NOMO-1 (cell line): ENCODE results near the gene ATP2C1.

Source experiments
- DNase-seq, 2 experiments: peaks; one replicate each; lab custom pipeline; 2025; ENCODE audit not compliant: unreplicated experiment in 2 of 2; lab: John Stamatoyannopoulos, UW

Gene ATP2C1

DNA sequence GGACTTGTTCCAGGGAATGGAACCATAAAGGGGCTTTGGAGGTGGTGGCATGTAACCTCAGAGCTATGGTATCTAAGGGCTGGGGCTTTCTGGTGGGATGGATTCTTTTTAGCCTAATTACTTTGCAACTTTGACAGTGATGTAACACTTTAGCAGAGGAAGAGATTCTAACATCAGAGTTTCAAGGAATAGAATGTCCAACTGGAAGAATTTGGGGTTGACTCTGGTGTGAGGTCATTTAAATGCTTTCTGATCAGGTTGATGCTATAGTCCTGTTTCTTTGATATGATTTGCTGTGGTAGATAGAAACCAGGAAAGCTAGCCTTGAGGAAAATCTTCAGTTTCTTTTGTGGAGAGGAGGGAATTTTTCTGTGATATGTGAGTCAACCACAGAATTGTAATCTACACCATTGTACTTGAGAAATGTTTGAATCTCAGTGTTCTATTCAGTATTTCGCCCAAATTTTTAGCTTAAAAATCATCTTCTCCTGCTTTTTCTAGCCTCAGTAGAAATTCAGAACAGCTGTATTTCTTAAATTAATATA is 40.0 kb downstream of the ATP2C1 start:
- DNase-seq = no peak

DNA sequence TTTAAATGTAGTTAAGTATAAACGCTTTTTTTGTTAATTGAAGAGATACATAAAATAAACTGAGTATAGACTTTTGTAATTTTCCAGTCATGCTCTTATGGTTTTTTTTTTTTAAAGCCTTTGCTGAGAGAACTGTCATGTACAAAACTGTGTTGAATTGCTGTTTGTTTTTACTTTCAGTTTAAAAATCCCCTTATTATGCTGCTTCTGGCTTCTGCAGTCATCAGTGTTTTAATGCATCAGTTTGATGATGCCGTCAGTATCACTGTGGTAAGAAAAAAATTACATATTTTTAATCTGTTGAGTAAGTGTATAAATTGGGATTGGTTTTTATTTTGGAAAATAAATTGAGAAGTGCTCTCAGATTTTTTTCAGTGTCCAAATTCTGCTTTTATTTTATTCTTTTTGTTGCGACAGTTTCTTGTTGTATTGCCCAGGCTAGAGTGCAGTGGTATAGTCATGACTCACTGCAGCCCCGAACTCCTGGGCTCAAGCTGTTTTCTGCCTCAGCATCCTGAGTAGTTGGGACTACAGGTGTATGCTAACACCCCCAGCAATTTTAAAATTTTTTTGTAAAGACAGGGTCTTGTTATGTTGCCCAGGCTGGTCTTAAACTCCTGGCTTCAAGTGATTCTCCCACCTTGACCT is 40.7 kb downstream of the ATP2C1 start:
- no peak for DNase-seq

DNA sequence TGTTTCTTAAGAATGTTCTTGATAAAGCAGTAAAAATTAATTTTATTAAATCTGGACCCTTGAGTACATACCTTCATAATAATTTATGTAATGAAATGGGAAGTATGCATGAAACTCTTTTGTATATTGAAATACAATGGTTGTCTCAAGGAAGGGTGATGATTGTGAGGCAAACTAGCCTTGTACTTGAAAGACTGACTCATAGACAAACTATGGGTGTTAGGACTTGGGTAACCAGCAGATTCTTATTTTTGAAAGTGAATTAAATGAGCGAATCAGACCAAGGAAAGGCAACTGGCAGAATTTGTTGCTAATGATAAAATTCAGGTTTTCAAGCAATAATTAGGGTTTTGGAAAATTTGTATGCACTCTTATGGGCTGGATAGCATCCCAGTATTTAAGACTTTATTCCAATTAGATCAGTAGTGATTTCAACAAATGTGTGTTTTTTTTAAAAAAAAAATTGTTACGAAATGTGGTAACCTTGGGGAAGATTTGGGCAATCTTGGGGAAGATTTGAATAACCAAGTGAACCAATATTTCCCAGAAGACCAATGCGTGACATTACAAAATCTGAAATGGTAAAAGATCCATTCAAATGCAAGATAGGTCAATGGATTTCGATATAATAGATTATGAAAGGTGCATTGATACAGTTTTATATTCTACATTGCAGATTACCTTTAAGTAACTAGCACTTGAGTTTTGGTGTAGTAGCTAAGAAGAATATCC is 42.0 kb downstream of the ATP2C1 start:
- DNase-seq = no peak

GRCh38 chr3:130939753-130940152 is 45.9 kb downstream of the ATP2C1 start:
- no peak for DNase-seq

- DNase-seq = no peak
These were observed 47.9 kb downstream of the ATP2C1 start for GRCh38 chr3:130941793-130942192.

- DNase-seq = no peak
These were observed 53.0 kb downstream of the ATP2C1 start for GRCh38 chr3:130946882-130947281.

DNA sequence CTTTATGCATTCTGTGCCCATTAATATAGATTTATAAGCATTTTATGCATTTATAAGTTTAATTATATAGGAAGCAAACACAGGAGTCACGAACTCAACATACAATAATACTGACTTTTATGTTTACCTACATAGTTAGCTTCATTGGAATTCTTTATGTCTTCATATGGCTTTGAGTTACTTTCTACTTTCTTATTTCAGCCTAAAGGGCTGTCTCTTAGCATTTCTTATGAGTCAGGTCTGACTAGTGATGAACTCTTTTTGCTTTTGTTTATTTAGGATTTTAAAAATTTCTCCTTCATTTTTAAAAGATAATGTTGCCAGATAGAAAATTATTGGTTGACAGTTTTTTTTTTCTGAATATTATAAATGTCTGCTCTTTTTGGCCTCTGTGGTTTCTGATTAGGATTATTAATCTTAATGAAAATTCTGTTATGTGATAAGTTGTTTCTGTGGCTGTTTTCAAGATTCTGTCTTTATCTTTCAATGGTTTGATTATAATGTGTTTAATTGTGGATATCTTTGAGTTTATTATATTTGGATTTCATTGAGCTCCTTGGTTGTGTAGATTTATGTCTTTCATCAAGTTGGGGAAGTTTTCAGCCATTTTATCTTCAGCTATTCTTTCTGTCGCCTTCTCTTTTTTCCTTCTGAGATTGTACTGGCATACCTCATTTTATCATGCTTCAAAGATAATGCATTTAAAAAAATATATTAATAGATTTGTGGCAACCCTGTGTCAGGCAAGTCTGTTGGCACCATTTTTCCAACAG is 54.3 kb downstream of the ATP2C1 start:
- no peak for DNase-seq

DNA sequence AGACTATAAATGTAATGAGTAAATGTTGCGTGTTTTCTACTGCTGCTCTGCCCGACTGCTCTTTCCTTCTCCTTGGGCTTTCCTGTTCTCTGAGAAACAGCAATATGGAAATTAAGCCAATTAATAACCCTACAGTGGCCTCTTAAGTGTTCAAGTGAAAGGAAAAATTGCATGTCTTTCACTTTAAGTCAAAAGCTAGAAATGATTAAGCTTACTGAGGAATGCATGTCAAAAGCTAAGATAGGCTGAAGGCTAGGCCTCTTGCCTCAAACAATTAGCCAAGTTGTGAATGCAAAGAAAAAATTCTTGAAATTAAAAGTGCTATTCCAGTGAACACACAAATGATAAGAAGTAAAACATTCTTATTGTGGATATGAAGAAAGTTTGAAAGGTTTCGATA is 55.0 kb downstream of the ATP2C1 start:
- DNase-seq = no peak

DNA sequence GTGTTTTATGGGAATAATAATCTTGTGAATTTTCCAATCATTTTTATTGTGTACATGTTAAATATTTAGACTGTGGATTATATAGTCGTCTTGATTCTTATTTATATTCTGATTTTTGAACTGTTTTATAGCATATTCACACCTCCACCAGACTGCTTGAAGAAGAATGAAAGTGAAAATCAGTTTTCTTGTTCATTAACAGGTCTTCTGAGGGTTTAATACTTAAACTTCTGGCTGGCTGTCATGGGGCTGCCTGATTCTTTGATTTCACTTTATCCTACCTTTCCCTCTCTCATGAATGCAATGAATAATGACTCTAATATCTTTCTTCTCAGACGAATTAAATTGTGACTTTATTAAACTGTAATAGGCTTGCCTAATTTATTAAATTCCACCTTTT is 56.2 kb downstream of the ATP2C1 start:
- no peak for DNase-seq

- no peak for DNase-seq
These were observed 56.8 kb downstream of the ATP2C1 start for GRCh38 chr3:130950641-130951040.

DNA sequence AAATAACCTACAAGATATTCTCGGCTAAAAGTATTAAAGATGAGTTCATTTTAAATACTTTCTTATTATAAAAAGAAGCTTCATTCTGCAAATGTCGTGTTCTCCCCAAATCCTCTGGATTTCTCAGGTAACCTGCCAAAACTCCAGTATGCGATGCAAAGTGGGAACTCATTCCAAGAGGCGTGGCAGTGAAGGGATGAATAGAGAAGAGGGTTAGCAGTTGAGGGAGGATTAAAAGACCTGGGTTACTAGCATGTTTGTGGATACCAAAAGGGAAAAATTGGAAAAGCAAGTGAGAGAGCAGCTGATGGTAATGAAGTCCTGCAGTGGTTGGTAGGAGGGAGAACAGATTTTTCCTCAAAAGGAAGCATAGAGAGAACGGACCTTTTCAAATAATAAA is 61.6 kb downstream of the ATP2C1 start:
- no peak for DNase-seq

DNA sequence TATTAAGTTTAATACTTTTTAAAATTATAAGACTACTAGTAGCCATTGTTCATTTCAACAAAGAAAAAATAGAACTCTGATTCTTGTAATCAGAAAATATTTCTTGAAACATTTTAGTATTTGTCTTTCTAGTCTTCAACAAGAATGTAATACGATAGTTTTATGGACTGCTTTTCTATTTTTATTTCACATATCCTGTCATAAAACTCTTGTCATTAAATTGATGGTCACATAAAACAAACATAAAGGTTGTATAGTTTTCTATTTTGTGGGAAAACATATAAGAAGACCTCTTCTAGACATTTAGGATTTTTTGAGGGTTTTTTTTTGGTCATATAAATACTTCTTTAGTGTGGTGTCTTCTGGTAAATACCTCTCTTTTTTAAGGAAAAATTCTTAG is 62.4 kb downstream of the ATP2C1 start:
- DNase-seq = no peak

- DNase-seq = no peak
These were observed 62.8 kb downstream of the ATP2C1 start for GRCh38 chr3:130956721-130957120.

- DNase-seq = no peak
These were observed 66.4 kb downstream of the ATP2C1 start for GRCh38 chr3:130960139-130960795.

DNA sequence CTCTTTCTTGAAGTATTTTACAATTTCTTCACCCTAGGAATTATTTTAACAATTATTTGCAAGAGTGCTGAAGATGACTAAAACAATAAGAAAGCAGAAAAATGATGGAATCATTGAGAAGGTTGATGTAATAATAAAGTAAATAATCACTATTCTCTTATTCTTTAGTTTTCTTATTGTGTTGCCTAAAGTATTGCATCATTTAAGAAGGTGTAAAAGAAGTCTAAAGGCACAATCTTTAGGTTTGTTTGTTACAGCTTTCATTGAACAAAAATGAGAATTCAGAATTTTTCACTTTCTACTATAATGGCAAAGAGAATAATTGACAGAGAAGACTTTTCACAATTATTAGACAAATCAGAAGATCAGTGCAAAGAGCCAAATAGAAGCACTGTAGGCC is 67.6 kb downstream of the ATP2C1 start:
- DNase-seq = no peak

DNA sequence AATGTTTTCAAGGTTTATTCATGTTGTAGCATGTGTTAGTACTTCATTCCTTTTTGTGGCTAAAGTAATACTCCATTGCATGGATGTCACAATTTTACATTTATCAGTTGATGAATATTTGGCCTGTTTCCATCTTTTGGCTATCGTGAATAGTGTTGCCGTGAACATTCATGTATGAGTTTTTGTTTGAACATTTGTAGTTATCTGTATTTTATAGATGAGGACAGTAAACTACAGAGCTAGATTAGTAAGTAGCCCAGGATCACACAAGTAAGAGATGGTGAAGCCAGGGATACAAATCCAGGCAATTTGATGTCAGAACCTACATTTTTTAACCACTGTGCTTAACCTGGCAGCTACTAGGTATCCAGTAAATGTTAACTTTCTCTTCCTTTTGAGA is 69.6 kb downstream of the ATP2C1 start:
- no peak for DNase-seq

GRCh38 chr3:130963878-130964277 is 70.0 kb downstream of the ATP2C1 start:
- peak; percentile 6 to 23 for DNase-seq

- DNase-seq = no peak
These were observed 73.4 kb downstream of the ATP2C1 start for GRCh38 chr3:130967281-130967680.

DNA sequence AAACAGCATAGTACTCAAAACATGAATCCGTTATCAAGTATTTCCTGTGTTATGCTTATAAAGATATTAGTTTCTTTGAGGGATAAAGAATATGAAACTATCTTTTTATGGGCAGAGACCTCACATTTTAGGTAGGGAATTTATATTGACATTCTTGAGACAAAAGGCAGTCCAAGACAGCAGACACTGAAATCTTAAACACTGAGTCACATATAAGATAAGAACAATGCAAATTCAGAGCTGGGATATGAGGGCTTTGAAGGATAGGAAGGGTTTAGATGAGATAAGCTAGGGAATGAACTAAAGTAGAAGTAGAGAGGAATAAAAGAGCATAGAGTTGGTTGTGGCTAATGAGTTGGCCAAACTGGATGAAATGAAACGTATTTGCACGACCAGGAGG is 74.3 kb downstream of the ATP2C1 start:
- DNase-seq = no peak

DNA sequence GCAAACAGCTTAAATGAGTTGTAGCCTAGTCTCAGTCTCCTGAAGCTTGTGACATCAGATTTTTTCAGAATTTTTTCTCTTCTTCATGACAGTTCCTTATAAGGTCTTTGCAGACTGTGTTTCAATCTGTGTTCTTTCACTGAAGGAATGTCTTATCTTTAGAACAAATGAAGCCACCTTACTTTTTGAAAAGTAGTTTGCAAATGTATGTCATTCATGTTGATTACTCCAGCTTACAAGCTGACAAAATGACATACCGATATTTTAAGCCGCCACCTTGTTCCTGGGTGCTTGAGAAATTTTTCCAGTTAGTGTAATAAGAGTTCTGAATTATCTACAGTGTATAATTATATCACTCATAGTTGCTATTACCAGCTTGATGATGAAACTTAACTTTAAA is 75.7 kb downstream of the ATP2C1 start:
- DNase-seq = no peak

DNA sequence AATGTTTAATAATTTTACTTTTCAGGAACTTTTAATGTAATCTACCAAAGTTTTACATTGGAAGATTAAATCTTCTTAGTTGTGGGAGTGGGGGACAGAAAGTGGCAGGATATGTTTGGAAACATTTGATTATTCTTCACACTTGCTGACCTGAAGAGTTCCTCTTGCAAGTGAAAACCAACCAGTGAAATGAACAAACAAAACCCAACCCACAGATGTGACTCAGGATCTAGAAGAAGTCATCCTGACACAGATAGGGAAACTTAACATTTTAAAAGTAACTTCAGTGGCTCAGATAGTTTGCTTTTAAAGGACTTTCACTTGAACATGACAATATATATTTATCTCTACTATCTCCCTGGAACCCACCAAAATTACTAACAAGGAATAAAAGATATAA is 77.3 kb downstream of the ATP2C1 start:
- DNase-seq = no peak
